ENCODE results near the gene EXOC3L4.

- TF ChIP-seq CTCF (IDR thresholded peaks at IDR 0.05; ENCODE audit: insufficient read depth, low read length) (no peak), REST (IDR thresholded peaks at IDR 0.05; ENCODE audit: insufficient replicate concordance, low read depth) (no peak), GABPA (IDR thresholded peaks at IDR 0.05; ENCODE audit: low read depth) (no peak), POLR2AphosphoS5 (IDR thresholded peaks at IDR 0.05; ENCODE audit: low read depth) (no peak), SPI1 (IDR thresholded peaks at IDR 0.05; ENCODE audit: borderline replicate concordance, low read depth) (no peak)
Measured at GRCh38 chr14:103142721-103143302, 48.3 kb downstream of the EXOC3L4 start.

All from HL-60 (cell line).